ENCODE results near the gene ALS2CL. TPM values are rescaled to one million over a fixed set of nuclear protein-coding genes. Genes with fewer than 3 reads are reported as not detected.

The ALS2CL gene
- total and polyA plus RNA-seq, 10 of the 15 experiments (the other 5 are each of a cell fraction or from before 2014, with no cell fraction given) = 0.01 to 0.05 TPM; not detected in 8

- no peak overlapping the region for H3K9ac ChIP-seq (ENCODE audit: control insufficient read depth, insufficient read depth, low read length)
- SMC1A ChIA-PET (ENCODE audit: uncharacterized antibody, unreplicated experiment) = no interaction called here
- no peak for ATAC-seq
Observed at GRCh38 chr3:46619845-46620778, 73.4 kb downstream of the ALS2CL start.

More at GRCh38 chr3:46619845-46620778, 73.4 kb downstream of the ALS2CL start:
- Histone ChIP-seq H3K4me3 (no peak overlapping the region), H3K4me2 (ENCODE audit: control insufficient read depth, insufficient read depth) (no peak overlapping the region), H3K27ac (ENCODE audit: control insufficient read depth, insufficient read depth) (no peak overlapping the region), H4K20me1 (ENCODE audit: control insufficient read depth, insufficient read depth) (no peaks in the 10 kb centered on the region), H3K9me3 (replicated peaks; ENCODE audit: control insufficient read depth, insufficient read depth, low read length) (no peaks in the 10 kb centered on the region), H3K79me2 (ENCODE audit: control insufficient read depth, insufficient read depth, low read length) (no peaks in the 10 kb centered on the region), H3K27me3 (replicated peaks in 1 of 2; ENCODE audit: control insufficient read depth in 2 of 2, insufficient read depth in 2 of 2, low read length in 1 of 2) (peaks cover 4 to 10% of the 10 kb centered on the region in 2 experiments; a peak in 3 of 4 replicates), H3K36me3 (ENCODE audit: control insufficient read depth in 2 of 2, insufficient read depth in 2 of 2, low read length in 1 of 2) (no peaks in the 10 kb centered on the region), H2AFZ (ENCODE audit: control insufficient read depth, low read depth, low read length) (no peak overlapping the region), H3K4me1 (ENCODE audit: control insufficient read depth, insufficient read depth, low read length) (no peaks in the 10 kb centered on the region)
- intact Hi-C loops (cut with micrococcal nuclease; ENCODE audit: unreplicated experiment) = no loop called here
- ChIA-PET RAD21 (ENCODE audit: unreplicated experiment) (no interaction called here), POLR2A (no interaction called here), CTCF (interaction anchor here (1.0 kb wide), 1 partner anchor 131 kb away, joined by 4 read pairs; no protein-coding TSS in a partner anchor)
- DNase-seq (ENCODE audit: low read depth, low spot score) (no peak), FAIRE-seq (no peak)
- TF ChIP-seq CHD1 (IDR thresholded peaks at IDR 0.05; ENCODE audit: low read depth, low read length) (no peak), EP300 (IDR thresholded peaks at IDR 0.05; ENCODE audit: borderline replicate concordance in 1 of 2, control insufficient read depth in 1 of 2, low read depth in 2 of 2, low read length in 2 of 2) (no peak), NFXL1 (IDR thresholded peaks at IDR 0.05; ENCODE audit: borderline replicate concordance) (no peak), SMARCA5 (IDR thresholded peaks at IDR 0.05) (no peak), KAT2A (conservative IDR thresholded peaks at IDR 0.05; ENCODE audit: control insufficient read depth, low read depth, low read length) (no peak), ELK1 (IDR thresholded peaks at IDR 0.05; ENCODE audit: low read depth, low read length) (no peak), HSF1 (IDR thresholded peaks at IDR 0.05; ENCODE audit: low read depth, low read length) (no peak), POU2F2 (IDR thresholded peaks at IDR 0.05; ENCODE audit: borderline replicate concordance, low read depth, low read length) (no peak), SKIL (IDR thresholded peaks at IDR 0.05; ENCODE audit: low read depth, poor library complexity, severe bottlenecking) (no peak), EGR1 (IDR thresholded peaks at IDR 0.05; ENCODE audit: borderline replicate concordance in 1 of 2, low read depth in 2 of 2, low read length in 2 of 2) (no peak), BCL11A (IDR thresholded peaks at IDR 0.05; ENCODE audit: low read depth, low read length) (no peak), WRNIP1 (IDR thresholded peaks at IDR 0.05; ENCODE audit: borderline replicate concordance, low read depth, low read length) (no peak), HDAC2 (IDR thresholded peaks at IDR 0.05) (no peak), POLR2A (IDR thresholded peaks at IDR 0.05; ENCODE audit: low read depth, low read length) (no peak), SIX5 (IDR thresholded peaks at IDR 0.05; ENCODE audit: low read depth, low read length, severe bottlenecking) (no peak), ESRRA (IDR thresholded peaks at IDR 0.05; ENCODE audit: low read length) (no peak), SP1 (IDR thresholded peaks at IDR 0.05; ENCODE audit: low read depth, low read length) (no peak), ZNF274 (IDR thresholded peaks at IDR 0.05; ENCODE audit: insufficient read depth, insufficient read length) (no peak), SIN3A (IDR thresholded peaks at IDR 0.05; ENCODE audit: low read depth, low read length) (no peak), PML (IDR thresholded peaks at IDR 0.05; ENCODE audit: low read length) (no peak)
- WGBS (ENCODE audit: insufficient coverage, insufficient replicate concordance, low lambda C conversion rate, missing lambda C conversion rate) = 19% methylated on average over 8 of the region's 8 CpGs
- no TSS peak for BruUV-seq (replicated peaks)
- in situ Hi-C loops (cut with MboI) = no loop called here
